K562 treated with DMSO at 1 percent for 12 hours (cell line): ENCODE data around the gene SCG5. TPM values are rescaled to one million over a fixed set of nuclear protein-coding genes. Genes with fewer than 3 reads are reported as not detected.

Experiments used
- total RNA-seq: library from RNA; unstranded; fragments of 300-600 nt; gene quantifications from 2 replicates; pipeline ENCODE4 v1.2.3, GENCODE V29; 2022; ENCODE audit not compliant: insufficient read depth

Gene SCG5
- total RNA-seq = not detected in 2 replicates

GRCh38 chr15:32641517-32642059 lies at the start of gene SCG5:
TSS of gene SCG5 (plus strand) at chr15:32641710. CDS start at chr15:32643593, 1,883 bp downstream.

GRCh38 chr15:32593151-32593550 lies 48.4 kb upstream of the SCG5 start, which contains the start of gene GOLGA8N:
TSS of gene GOLGA8N (plus strand) at chr15:32593456.

GRCh38 chr15:32615051-32615870 lies 26.2 kb upstream of the SCG5 start, which contains the start of gene ARHGAP11A:
TSS of gene ARHGAP11A (plus strand) at chr15:32615504. CDS start at chr15:32616212, 708 bp downstream.

GRCh38 chr15:32717426-32718226 lies 76.1 kb downstream of the SCG5 start, which contains the start of gene GREM1:
TSS of gene GREM1 (plus strand) at chr15:32718004. CDS start at chr15:32730691, 12,687 bp downstream.

Other genes with a start within 250 kb of the SCG5 start
- gene GOLGA8K, start 238.4 kb upstream of the SCG5 start, total RNA-seq = not detected in 2 replicates
- gene GOLGA8O, start 186.1 kb upstream of the SCG5 start, total RNA-seq = not detected in 2 replicates
- gene GOLGA8N, start 48.3 kb upstream of the SCG5 start, total RNA-seq = 0.22 and 2.2 TPM in 2 replicates
- 6.1 and 22.4 TPM in 2 replicates for gene ARHGAP11A, start 26.2 kb upstream of the SCG5 start, total RNA-seq
- not detected in 2 replicates for gene GREM1, start 76.3 kb downstream of the SCG5 start, total RNA-seq